Measurements from ENCODE around the gene BLNK.

BLNK gene

DNA sequence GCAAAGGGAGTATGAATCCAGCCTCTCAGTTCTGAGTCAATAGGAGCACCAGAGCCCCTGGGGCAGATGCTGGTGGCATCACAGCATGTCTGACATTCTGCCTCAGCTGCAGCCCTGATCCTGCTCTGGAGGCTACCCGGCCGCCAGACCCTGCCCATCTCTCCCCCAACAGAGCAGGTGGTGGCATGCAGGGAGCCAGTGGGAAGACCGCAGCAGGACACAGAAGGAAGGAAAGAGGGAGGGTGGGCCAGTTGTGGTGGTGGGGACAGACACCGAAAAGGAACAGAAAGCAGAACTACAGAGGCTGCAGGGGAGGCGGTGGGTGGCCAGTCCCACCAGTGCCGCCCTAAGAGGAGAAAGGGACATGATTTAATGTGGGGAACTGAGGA lies 35.3 kb downstream of the BLNK start:
- no peak for DNase-seq (ENCODE audit: low spot score)
- TF ChIP-seq, protein P1, sequence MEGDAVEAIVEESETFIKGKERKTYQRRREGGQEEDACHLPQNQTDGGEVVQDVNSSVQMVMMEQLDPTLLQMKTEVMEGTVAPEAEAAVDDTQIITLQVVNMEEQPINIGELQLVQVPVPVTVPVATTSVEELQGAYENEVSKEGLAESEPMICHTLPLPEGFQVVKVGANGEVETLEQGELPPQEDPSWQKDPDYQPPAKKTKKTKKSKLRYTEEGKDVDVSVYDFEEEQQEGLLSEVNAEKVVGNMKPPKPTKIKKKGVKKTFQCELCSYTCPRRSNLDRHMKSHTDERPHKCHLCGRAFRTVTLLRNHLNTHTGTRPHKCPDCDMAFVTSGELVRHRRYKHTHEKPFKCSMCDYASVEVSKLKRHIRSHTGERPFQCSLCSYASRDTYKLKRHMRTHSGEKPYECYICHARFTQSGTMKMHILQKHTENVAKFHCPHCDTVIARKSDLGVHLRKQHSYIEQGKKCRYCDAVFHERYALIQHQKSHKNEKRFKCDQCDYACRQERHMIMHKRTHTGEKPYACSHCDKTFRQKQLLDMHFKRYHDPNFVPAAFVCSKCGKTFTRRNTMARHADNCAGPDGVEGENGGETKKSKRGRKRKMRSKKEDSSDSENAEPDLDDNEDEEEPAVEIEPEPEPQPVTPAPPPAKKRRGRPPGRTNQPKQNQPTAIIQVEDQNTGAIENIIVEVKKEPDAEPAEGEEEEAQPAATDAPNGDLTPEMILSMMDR (IDR thresholded peaks at IDR 0.05; ENCODE audit: extremely low read depth, missing control alignments), result no peak

DNA sequence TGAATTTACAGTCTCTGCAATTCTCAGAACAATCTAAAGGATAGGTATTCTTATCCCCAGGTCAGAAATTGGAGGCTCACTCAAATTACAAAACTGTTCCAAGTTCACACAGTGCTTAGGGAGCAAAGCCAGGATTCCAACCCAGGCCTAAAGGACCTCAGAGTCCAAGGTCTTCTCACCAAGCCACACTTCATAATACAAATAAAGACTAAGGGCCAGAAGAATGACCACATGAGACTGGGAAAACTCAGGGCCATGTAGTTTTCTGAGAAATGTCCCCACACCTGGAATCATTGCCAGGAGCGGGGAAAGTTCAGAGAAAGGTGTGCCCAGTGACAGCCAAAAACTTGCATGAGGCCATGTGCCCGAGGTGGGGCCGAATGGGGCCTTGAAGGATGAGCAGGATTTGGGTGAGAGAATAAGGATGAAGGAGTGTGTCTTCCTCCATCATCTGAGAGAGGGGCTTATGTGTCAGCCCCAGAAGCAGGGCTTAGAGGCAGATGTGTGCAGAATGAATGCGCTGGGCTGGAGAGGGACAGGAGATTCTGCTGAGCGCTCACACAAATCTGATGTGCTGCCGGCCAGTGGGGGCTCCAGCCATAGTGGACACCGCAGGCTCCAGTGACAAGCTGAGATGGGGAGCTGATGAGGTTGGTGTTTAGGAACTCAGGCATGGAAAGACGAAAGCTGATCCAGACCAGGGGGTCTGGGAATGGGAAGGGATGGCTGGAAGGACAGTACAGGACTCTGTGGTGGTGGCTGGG lies 35.9 kb downstream of the BLNK start:
- DNase-seq (ENCODE audit: low spot score), result no peak
- TF ChIP-seq, protein P1 (IDR thresholded peaks at IDR 0.05; ENCODE audit: extremely low read depth, missing control alignments), result no peak

DNA sequence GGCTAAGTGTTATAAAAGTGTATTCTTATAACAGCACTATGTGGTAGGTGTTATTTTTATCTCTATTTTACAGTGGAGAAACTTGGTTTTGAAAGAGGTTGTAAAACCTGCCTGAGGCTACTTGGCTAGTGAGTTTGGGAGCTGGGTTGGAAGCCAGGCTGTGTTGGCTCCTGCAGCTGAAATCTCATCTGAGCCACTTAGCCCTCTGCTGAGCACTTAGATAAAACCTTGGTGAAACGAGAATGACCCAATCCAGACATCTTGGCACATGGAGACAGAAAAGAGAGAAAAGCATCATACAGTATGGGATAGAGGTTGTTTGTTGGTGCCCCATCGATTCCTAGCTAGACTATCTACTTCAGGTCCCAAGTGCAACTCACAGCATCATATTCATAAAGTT lies 37.4 kb downstream of the BLNK start:
- TF ChIP-seq, protein P1 (IDR thresholded peaks at IDR 0.05; ENCODE audit: extremely low read depth, missing control alignments), result no peak
- no peak for DNase-seq (ENCODE audit: low spot score)

DNA sequence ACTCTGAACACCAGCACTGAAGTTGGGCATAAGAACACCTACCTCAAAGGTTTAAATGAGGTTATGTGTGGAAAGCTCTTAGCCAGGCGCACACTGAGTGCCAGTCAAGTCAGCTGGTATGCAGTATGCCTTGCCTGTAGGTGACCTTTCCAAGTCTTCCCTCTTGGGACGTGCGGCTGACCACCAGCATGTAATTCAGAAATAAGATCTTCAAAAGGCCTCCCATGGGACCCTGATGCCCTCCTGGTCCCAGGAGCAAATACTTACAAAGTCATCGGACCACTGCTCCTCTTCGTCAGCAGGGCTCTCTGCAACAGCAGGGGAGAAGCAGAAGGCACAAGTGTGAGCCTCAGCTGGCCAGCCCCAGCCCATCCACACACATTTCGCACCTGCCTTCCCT lies 40.8 kb downstream of the BLNK start:
- DNase-seq (ENCODE audit: low spot score), result no peak
- TF ChIP-seq, protein P1 (IDR thresholded peaks at IDR 0.05; ENCODE audit: extremely low read depth, missing control alignments), result no peak

DNA sequence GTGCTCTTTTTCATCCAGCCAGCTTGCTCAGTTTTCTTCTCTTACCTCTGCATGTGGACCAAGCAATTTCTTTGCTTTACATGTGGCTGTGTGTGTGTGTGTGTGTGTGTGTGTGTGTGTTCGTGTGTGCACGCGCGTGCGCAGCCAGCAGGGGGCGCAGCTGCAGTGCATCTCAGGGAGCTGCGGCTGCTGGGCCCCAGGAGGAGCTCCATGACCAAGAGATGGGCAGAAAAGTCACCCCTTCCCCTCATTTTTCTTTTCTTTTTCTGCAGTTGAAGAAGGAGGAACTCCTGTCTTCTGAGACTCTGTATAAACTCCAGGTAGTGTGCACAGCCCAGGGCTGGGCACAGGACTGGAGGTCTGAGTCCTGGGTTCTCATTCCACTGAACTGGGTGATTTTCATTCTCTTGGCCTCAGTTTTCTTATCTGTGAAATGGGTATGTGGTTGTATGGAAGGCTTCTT lies 41.8 kb downstream of the BLNK start:
- peak; percentile 61 for DNase-seq (ENCODE audit: low spot score)
- TF ChIP-seq, protein P1 (IDR thresholded peaks at IDR 0.05; ENCODE audit: extremely low read depth, missing control alignments), result peak; percentile 85

DNA sequence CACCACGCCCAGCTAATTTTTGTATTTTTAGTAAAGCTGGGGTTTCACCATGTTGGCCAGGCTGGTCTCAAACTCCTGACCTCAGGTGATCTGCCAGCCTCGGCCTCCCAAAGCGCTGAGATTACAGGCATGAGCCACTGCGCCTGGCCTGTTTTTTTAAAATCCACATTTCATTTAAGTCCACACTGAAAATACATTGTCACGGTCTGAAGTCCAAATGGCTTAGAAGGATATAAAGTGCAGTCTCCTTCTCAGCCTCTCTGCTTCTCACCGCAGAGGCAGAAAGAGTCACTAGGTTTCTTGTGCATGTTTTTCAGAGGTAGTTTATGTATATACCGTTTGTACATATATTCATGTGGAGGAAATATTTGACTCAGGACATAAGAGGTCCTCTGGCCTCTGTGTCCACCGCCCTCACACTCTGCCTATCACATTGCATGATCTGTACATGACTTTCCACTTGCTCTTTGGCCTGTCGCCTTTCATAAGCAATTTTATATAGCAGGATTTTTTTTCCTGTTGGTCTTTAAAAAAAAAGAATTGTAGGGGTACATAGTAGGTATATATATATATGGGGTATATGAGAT lies 42.9 kb downstream of the BLNK start:
- DNase-seq (ENCODE audit: low spot score), result no peak
- TF ChIP-seq, protein P1 (IDR thresholded peaks at IDR 0.05; ENCODE audit: extremely low read depth, missing control alignments), result no peak

DNA sequence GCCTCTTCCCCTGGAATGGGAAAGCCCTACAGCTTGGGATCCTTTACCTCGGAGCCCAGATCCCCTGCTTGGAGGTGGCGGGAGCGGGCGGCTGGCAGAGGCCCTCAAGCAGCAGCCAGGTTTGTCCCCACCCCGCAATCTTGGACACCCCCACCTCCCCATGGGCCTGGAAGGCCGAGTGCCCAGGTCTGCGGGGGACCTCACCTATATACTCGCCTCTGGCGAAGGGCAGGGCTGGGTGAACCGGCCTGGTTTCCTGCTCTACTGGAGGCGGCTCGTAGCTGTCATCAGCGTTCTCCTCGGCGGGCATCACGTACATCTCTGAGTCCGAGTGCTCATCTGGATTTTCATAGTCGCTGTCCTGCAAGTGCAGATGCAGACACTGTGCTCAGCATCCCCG lies 44.2 kb downstream of the BLNK start:
- TF ChIP-seq, protein P1 (IDR thresholded peaks at IDR 0.05; ENCODE audit: extremely low read depth, missing control alignments), result no peak

More for the DNA sequence above, 44.2 kb downstream of the BLNK start:
- DNase-seq (ENCODE audit: low spot score), result no peak

Data from GM20000 (cell line).